GM12872 (cell line): ENCODE measurements around the gene SPATA31E1.
"Not testable (repeated sequence)": the region's sequence is repeated elsewhere in the genome, so short reads cannot be mapped to it uniquely, and the experiment has no call there.

Experiments
- TF ChIP-seq, protein P1 (sequence below): IDR thresholded peaks from 3 replicates; pipeline ENCODE4 v1.5.1; 2011; ENCODE audit warnings: low read depth, mild to moderate bottlenecking, low read length, moderate library complexity; ENCODE audit not compliant: insufficient read depth

Gene SPATA31E1

DNA sequence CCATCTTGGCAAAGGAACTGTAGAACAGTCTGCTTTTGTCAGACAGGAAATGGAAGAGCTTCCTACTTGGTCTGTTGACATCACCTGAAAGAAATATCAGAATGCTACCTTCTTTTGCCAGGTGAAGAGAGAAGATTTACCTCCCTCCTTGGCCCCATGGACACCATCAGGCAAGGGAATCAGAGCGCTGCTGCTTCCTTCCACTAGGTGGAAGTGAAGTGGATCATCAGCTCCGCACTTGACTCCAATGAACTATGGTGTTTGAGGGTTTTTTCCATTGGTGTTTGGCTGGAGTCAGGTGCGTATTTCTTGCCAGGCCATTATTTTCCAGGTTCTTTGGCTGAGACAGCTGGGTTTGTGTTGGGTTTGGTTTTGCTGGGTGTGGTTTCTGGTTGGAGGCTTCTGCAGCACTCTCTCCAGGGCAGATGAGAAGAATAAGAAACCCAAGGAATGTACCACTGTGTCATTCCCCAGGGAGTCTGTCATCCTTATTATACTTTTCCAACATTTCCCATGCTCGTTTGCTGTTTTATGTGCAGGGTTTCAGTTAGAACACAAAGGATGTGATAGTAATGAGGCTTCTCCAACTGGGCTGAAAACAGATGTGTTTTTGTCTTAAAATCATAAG is 12.4 kb downstream of the SPATA31E1 start:
- TF ChIP-seq, protein P1, sequence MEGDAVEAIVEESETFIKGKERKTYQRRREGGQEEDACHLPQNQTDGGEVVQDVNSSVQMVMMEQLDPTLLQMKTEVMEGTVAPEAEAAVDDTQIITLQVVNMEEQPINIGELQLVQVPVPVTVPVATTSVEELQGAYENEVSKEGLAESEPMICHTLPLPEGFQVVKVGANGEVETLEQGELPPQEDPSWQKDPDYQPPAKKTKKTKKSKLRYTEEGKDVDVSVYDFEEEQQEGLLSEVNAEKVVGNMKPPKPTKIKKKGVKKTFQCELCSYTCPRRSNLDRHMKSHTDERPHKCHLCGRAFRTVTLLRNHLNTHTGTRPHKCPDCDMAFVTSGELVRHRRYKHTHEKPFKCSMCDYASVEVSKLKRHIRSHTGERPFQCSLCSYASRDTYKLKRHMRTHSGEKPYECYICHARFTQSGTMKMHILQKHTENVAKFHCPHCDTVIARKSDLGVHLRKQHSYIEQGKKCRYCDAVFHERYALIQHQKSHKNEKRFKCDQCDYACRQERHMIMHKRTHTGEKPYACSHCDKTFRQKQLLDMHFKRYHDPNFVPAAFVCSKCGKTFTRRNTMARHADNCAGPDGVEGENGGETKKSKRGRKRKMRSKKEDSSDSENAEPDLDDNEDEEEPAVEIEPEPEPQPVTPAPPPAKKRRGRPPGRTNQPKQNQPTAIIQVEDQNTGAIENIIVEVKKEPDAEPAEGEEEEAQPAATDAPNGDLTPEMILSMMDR: no peak

DNA sequence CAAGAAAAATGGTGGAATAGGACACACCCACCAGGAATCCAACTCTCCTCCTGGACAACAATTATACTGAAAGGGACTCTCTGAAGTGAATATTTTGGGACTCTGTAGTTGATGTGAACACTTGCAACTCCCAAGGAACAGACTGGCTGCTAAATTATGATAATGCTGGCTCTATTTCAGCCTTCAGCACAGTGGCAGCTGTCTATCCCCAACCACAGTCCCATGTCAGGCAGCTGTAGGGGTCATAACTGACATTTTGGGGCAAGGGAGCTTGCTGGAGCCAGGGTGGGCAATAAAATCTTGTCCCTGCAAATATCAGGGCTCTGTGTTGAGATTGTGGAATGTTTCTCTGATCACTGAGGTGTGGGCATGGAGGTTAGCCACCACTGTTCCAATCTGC is 14.2 kb downstream of the SPATA31E1 start:
- TF ChIP-seq, protein P1: no peak

DNA sequence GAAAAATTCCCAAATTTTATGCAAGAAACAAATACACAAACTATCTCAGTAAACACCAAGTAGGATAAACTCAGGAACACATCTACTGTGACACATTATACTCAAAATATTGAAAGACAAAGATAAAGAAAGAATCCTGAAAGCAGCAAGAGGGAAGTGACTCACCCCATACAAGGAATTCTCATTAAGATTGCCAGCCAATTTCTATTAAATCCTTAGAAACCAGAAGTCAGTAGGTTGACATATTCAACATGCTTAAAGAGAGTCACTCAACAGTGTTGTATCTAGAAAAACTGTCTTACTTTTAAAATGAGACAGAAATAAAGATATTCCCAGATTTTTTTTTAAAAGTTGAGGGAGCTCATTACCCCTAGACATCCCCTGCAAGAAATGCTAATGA is 15.5 kb downstream of the SPATA31E1 start:
- TF ChIP-seq, protein P1: no peak

DNA sequence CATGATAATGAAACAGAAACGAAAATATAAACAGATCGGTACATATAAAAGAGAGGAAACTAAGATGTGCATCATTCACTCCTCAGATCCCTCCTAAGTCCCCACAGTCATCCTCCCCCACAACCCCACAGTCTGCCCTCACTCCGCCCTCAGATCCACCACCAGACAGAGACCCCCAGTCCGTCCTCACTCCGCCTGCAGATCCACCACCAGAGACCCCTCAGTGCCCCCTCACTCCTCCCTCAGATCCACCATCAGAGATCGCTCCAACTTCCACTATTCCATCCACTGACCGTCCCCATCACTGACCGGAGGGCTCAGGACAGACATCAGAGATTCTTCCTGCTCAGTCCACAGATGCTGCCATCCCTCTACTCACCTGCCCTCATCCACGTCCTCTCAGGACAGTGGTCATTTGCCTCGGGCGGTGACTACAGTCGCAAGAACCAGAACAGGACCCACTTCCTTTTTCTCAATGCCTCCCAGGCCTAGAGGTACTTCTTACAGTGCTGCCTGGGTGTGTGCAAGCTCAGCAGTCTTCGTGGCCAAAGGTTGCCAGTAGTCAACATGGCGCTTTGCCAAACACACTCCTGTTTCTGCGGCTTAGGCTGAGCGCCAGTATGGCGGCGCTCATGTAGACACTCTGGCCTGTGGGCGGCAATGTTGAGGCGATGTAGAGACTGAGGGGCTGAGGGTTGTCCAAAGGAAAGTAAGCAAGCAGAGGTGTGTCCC is 26.8 kb downstream of the SPATA31E1 start:
- TF ChIP-seq, protein P1: no peak

DNA sequence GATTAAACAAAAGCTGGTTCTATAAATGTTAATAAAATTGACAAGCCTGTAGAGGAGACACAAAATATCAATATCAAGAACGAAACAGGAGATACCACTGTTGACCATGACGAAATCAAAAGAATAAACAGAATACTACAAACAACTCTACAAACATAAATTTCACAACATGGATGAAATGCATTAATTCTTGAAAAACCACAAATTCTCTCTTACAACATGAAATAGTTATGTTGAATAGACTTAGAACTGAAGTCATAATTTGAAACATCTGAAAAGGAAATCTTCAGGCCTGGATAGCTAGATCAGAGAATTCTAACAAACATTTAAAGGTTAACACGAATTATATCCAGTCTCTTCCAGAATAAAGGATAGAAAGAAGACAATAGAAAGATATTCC is 28.1 kb downstream of the SPATA31E1 start:
- TF ChIP-seq, protein P1: no peak

DNA sequence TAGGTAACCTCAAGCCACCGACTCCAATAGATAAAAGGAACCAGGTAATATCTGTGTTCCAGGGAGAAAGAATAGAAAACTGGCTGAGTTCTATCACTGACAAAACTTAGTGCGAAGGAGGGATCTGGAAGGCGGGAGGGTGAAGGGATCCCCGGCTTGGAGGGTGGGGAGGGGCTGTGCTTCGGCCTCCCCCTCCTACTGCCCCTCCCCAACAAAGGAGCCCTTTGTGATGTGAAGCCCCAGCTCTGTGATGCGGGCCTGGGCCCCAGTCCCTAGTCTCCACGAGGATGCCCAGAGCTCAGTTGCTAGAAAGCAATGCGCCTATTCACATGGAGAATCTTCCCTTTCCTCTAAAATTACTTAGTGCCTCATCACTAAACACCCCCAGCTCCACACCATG is 35.0 kb downstream of the SPATA31E1 start, which contains the start of gene SPATA31C1:
TSS of gene SPATA31C1 (plus strand) at position 301 of the 400 bp plus-strand sequence.
- TF ChIP-seq, protein P1: not testable (repeated sequence)
